HG03378 (cell line): Measurements from ENCODE around the gene TSPAN4.

Source experiments
- ATAC-seq: cut with Tn5 transposase; IDR thresholded peaks from one replicate; pipeline ENCODE4 v1.9.1; 2021; ENCODE audit warnings: mild to moderate bottlenecking, moderate library complexity; ENCODE audit not compliant: unreplicated experiment

Gene TSPAN4

GRCh38 chr11:842370-843002 is at the start of gene TSPAN4, which contains the start of gene POLR2L:
Gene TSPAN4, plus strand, starts transcription at chr11:842852. Its CDS starts 7,453 bp downstream, at chr11:850305.
Gene POLR2L, minus strand, starts transcription at chr11:842529. Its CDS starts 21 bp downstream, at chr11:842508.
- ATAC-seq: peak; percentile 42

GRCh38 chr11:792873-793272 is 49.8 kb upstream of the TSPAN4 start:
- ATAC-seq: no peak

GRCh38 chr11:793556-793955 is 49.1 kb upstream of the TSPAN4 start:
- ATAC-seq: no peak

- no peak for ATAC-seq
These were observed 48.5 kb upstream of the TSPAN4 start for GRCh38 chr11:794013-794765.

- no peak for ATAC-seq
These were observed 47.7 kb upstream of the TSPAN4 start for GRCh38 chr11:794766-795633.

GRCh38 chr11:795634-796564 is 46.8 kb upstream of the TSPAN4 start:
- no peak for ATAC-seq

- no peak for ATAC-seq
These were observed 45.9 kb upstream of the TSPAN4 start for GRCh38 chr11:796565-797295.

- ATAC-seq: peak; percentile 43
These were observed 45.2 kb upstream of the TSPAN4 start for GRCh38 chr11:797296-798092.

- ATAC-seq: peak; percentile 29
These were observed 44.4 kb upstream of the TSPAN4 start, which contains the start of gene SLC25A22 for GRCh38 chr11:798093-798713. Gene SLC25A22, minus strand, starts transcription at chr11:798281. Its CDS starts 3,275 bp downstream, at chr11:795006.

- ATAC-seq: no peak
These were observed 42.9 kb upstream of the TSPAN4 start for GRCh38 chr11:799641-800316.

GRCh38 chr11:800473-800872 is 42.2 kb upstream of the TSPAN4 start:
- no peak for ATAC-seq

- ATAC-seq: no peak
These were observed 41.4 kb upstream of the TSPAN4 start for GRCh38 chr11:801097-801780.

- no peak for ATAC-seq
These were observed 40.5 kb upstream of the TSPAN4 start for GRCh38 chr11:802018-802617.

GRCh38 chr11:802693-803466 is 39.8 kb upstream of the TSPAN4 start:
- no peak for ATAC-seq

- ATAC-seq: no peak
These were observed 39.2 kb upstream of the TSPAN4 start for GRCh38 chr11:803467-803742.
